Stimulated activated effector memory CD8-positive, alpha-beta T cell treated with anti-CD3 and anti-CD28 coated beads, Interleukin-12 subunit alpha, Interleukin-12 subunit beta, amount 100 ng/mL, for 72 hours (primary cell): Measurements from ENCODE around the gene CCDC77.

Experiments used
- ATAC-seq: fragments of 150-1000 bp; cut with Tn5 transposase; 2 replicates; pipeline ENCODE4 v1.10.0; 2021
- DNase-seq, 2 donors: peaks; one replicate each; pipeline ENCODE4 v3.0.0; 2021 to 2022; ENCODE audit warnings: low spot score in 2 of 2
- H3K27ac Mint-ChIP-seq: one replicate; pipeline ENCODE4 v1.8.0; 2022; ENCODE audit warnings: mild to moderate bottlenecking, mixed read lengths
- H3K36me3 Mint-ChIP-seq: one replicate; pipeline ENCODE4 v1.8.0; 2022; ENCODE audit warnings: mild to moderate bottlenecking, mixed read lengths
- H3K4me1 Mint-ChIP-seq: one replicate; pipeline ENCODE4 v1.8.0; 2022; ENCODE audit warnings: mixed read lengths
- H3K4me3 Mint-ChIP-seq: one replicate; pipeline ENCODE4 v1.8.0; 2022; ENCODE audit warnings: mild to moderate bottlenecking, mixed read lengths
- H3K9me3 Mint-ChIP-seq: one replicate; pipeline ENCODE4 v1.8.0; 2022; ENCODE audit warnings: mixed read lengths

The CCDC77 gene

DNA sequence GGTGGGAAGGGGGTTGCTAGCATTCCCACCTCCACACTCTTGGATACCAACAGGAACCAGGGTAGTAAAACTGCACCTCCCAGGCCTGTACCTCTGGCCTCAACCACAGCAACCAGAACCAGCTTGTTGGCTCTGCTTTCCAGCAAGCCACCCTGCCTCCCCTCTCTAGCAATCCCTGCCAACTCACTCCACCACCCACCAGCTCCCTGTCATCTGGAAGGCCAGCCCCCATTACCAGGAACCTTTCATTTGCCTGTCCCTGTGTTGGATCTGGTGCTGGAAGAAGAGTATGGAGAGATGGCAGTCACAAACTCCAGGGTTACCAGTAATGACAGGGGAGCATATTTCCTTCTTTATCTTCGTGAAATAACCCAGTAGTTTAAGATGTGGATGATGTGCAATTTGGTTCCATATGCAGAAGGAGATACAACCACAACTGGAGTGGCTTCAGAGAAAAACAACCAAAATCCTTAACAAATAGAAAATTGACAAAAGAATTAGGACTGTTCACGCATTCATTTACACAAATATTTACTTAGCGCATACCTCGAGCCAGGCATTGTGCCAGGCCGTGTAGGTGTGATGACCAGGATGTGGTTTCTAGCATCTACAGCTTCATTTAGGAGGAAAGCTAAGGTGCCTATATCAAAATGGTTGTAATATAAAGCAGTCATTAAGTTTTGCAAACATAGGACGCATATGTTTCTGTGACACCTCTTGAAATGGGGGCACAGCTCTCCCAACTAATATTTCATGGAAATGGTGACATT is 61.7 kb downstream of the CCDC77 start:
- H3K4me3 Mint-ChIP-seq = no peak overlapping the region
- H3K27ac Mint-ChIP-seq = no peak overlapping the region
- ATAC-seq (no peak), DNase-seq (no peak)
- H3K4me1 Mint-ChIP-seq = peaks cover 49% of the 10 kb centered on the region
- H3K36me3 Mint-ChIP-seq = no peaks in the 10 kb centered on the region
- H3K9me3 Mint-ChIP-seq = no peaks in the 10 kb centered on the region

- ATAC-seq (no peak), DNase-seq (no peak)
- Mint-ChIP-seq H3K36me3 (no peaks in the 10 kb centered on the region), H3K4me3 (no peak overlapping the region), H3K27ac (no peak overlapping the region), H3K9me3 (no peaks in the 10 kb centered on the region), H3K4me1 (peaks cover 49% of the 10 kb centered on the region)
Observed at GRCh38 chr12:464484-465267, 63.2 kb downstream of the CCDC77 start.

DNA sequence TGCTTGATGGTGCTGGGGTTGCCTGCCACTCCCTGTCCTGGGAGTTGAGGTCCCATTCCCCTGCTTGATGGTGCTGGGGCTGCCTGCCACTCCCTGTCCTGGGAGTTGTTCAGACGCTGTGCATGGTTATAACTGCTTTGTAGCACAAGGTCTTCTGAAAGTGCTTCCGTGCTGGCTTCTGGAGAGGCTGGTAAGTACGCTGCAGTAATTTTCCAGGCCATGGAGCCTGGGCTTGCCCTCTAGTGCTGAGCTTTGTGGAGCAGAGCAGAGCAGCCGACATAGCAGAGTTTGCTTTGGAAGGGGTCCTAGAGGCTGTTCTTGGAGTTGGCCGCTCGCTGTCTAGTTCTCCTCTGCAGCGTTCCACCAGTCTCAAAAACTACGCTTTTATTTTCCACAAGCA is 64.6 kb downstream of the CCDC77 start:
- peaks cover 45% of the 10 kb centered on the region for H3K4me1 Mint-ChIP-seq
- no peak overlapping the region for H3K4me3 Mint-ChIP-seq
- no peaks in the 10 kb centered on the region for H3K36me3 Mint-ChIP-seq
- DNase-seq = no peak
- no peak overlapping the region for H3K27ac Mint-ChIP-seq
- no peak for ATAC-seq
- H3K9me3 Mint-ChIP-seq = no peaks in the 10 kb centered on the region

- no peak overlapping the region for H3K27ac Mint-ChIP-seq
- no peak overlapping the region for H3K4me3 Mint-ChIP-seq
- peaks cover 40% of the 10 kb centered on the region for H3K4me1 Mint-ChIP-seq
- no peaks in the 10 kb centered on the region for H3K36me3 Mint-ChIP-seq
- ATAC-seq = no peak
- no peak for DNase-seq
- H3K9me3 Mint-ChIP-seq = no peaks in the 10 kb centered on the region
Observed at GRCh38 chr12:466762-467161, 65.3 kb downstream of the CCDC77 start.

- no peak overlapping the region for H3K27ac Mint-ChIP-seq
- peaks cover 32% of the 10 kb centered on the region for H3K4me1 Mint-ChIP-seq
- DNase-seq (no peak), ATAC-seq (no peak)
- H3K4me3 Mint-ChIP-seq = no peak overlapping the region
- no peaks in the 10 kb centered on the region for H3K36me3 Mint-ChIP-seq
- no peaks in the 10 kb centered on the region for H3K9me3 Mint-ChIP-seq
Observed at GRCh38 chr12:467591-467990, 66.1 kb downstream of the CCDC77 start.

- Mint-ChIP-seq H3K4me1 (peaks cover 27% of the 10 kb centered on the region), H3K36me3 (no peaks in the 10 kb centered on the region), H3K4me3 (no peak overlapping the region), H3K27ac (no peak overlapping the region), H3K9me3 (no peaks in the 10 kb centered on the region)
- ATAC-seq (peak; percentile 67), DNase-seq (no peak)
Observed at GRCh38 chr12:468671-469389, 67.4 kb downstream of the CCDC77 start.

DNA sequence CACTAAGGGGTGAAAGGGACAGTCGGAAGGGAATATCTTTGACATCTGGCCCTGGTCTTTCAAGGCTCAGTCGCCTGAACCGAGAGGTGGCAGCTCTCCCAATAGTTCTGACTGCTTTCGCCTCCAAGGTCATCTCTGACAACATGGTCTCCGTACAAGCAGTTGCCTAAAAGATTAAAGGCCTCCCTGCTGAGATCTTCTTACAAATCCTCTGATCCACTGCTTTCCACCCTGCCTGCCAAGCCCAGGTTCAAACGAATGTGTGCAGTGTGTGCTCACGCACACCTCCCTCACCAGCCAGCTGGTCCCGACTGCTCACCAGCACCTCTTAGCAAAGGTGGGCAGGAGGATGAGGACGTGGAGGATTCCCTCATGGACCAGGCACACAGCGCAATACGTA is 68.7 kb downstream of the CCDC77 start:
- H3K36me3 Mint-ChIP-seq = no peaks in the 10 kb centered on the region
- H3K9me3 Mint-ChIP-seq = no peaks in the 10 kb centered on the region
- no peak for DNase-seq
- peaks cover 20% of the 10 kb centered on the region for H3K4me1 Mint-ChIP-seq
- no peak overlapping the region for H3K27ac Mint-ChIP-seq
- ATAC-seq = no peak
- no peak overlapping the region for H3K4me3 Mint-ChIP-seq

DNA sequence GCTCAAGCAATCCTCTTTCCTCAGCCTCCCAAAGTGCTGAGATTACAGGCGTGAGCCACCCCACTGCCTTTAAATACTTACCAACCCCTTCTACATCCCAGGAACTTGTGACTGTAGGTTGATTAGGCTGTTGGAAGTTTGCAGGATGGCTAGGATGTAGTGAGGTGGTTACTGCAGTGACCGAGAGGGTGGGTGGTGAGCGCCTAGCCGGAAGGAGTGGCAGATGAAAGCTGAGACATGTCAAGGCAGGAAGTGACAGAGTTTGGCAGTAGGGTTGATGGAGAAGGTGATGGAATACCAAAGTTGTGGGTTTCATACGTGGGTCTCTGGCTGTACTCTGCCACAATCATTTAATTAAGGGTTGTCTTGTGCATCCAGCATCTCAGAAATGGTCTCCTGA is 71.8 kb downstream of the CCDC77 start:
- Mint-ChIP-seq H3K36me3 (no peaks in the 10 kb centered on the region), H3K9me3 (no peaks in the 10 kb centered on the region), H3K27ac (no peak overlapping the region), H3K4me3 (no peak overlapping the region), H3K4me1 (peaks cover 19% of the 10 kb centered on the region)
- DNase-seq (no peak), ATAC-seq (no peak)

DNA sequence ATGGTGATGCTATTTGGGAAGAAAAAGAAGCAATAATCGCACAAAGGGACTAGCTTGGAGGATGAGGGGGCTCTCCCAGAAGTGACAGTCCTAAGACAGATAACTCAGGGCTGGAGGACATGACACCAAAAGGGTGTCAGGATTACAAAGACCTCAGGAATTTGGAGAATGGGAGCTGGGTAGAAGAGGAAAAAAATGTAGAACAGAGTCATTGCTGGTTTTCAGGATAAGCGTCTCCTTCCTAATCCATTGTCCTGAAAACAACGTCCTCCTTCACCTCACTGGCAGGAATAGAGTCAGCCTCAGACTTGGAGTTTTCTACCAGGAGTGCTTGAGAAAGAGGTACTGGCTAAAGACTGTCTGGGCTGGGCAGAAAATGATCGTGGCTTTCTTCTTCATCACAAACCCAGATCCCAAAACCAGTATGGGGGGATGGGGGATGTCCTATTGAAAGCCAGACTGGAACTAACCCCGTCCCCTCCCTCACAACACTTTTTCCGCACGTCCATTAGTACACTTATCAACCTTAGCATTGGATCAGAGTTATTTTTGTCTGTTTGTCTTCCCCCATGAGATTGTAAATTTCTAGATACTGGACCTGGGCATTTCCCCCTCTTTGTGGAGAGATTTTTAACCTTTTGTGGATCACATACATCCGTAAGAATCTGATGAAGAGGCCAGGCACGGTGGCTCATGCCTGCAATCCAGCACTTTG is 72.6 kb downstream of the CCDC77 start:
- H3K9me3 Mint-ChIP-seq = no peaks in the 10 kb centered on the region
- no peak for ATAC-seq
- H3K27ac Mint-ChIP-seq = no peak overlapping the region
- no peak overlapping the region for H3K4me3 Mint-ChIP-seq
- H3K36me3 Mint-ChIP-seq = no peaks in the 10 kb centered on the region
- DNase-seq = no peak
- peaks cover 12% of the 10 kb centered on the region for H3K4me1 Mint-ChIP-seq

- H3K4me3 Mint-ChIP-seq = no peak overlapping the region
- ATAC-seq (no peak), DNase-seq (no peak)
- no peaks in the 10 kb centered on the region for H3K9me3 Mint-ChIP-seq
- peaks cover 8% of the 10 kb centered on the region for H3K4me1 Mint-ChIP-seq
- no peak overlapping the region for H3K27ac Mint-ChIP-seq
- no peaks in the 10 kb centered on the region for H3K36me3 Mint-ChIP-seq
Observed at GRCh38 chr12:475286-475685, 73.8 kb downstream of the CCDC77 start.

- DNase-seq = no peak
- H3K27ac Mint-ChIP-seq = no peak overlapping the region
- no peaks in the 10 kb centered on the region for H3K36me3 Mint-ChIP-seq
- no peaks in the 10 kb centered on the region for H3K4me1 Mint-ChIP-seq
- no peaks in the 10 kb centered on the region for H3K9me3 Mint-ChIP-seq
- no peak for ATAC-seq
- H3K4me3 Mint-ChIP-seq = no peak overlapping the region
Observed at GRCh38 chr12:479161-479560, 77.7 kb downstream of the CCDC77 start.

- ATAC-seq (no peak), DNase-seq (no peak)
- no peaks in the 10 kb centered on the region for H3K36me3 Mint-ChIP-seq
- no peaks in the 10 kb centered on the region for H3K9me3 Mint-ChIP-seq
- H3K27ac Mint-ChIP-seq = no peak overlapping the region
- peaks cover 6% of the 10 kb centered on the region for H3K4me1 Mint-ChIP-seq
- no peak overlapping the region for H3K4me3 Mint-ChIP-seq
Observed at GRCh38 chr12:480831-481816, 79.7 kb downstream of the CCDC77 start.

DNA sequence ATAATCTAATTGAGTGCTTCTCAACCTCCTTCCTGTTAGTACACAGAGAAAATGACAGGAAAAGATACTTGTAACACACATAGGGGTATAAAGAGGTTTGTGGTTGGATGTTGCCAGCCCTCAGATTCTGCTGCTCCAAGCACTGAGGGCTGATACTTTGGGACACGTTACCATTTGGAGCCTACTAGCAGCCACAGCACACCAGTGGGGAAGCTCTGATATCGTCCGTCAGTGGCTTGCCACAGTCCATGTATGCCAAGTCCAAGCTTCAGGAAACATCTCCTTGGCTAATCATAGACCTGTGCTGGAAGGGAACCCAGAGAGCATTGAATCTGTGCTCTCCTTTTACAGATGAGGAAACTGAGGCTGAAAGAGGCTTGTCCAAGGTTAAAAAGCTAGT is 80.6 kb downstream of the CCDC77 start:
- DNase-seq (no peak), ATAC-seq (no peak)
- H3K27ac Mint-ChIP-seq = no peak overlapping the region
- no peak overlapping the region for H3K4me3 Mint-ChIP-seq
- H3K9me3 Mint-ChIP-seq = no peaks in the 10 kb centered on the region
- H3K36me3 Mint-ChIP-seq = no peaks in the 10 kb centered on the region
- H3K4me1 Mint-ChIP-seq = peaks cover 9% of the 10 kb centered on the region

DNA sequence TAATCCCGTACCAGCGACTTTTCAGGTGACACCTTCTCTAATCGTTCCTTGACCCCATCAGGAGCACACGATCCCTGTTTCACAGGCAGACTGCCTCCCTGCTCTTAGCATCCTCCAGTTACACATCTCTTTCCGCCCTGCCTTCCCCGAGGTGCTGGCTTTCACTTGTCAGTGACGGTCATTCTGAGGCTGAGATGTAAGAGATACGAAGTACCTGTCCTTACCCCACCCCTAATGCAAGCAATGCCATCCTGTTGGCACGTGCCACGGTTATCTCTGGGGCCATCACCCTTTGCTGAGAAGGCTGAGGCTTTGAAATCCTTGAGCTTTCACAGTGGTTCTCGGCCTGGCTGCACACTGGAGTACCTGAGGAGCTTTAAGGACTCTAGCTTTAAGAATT is 82.7 kb downstream of the CCDC77 start:
- Mint-ChIP-seq H3K9me3 (peaks cover 1% of the 10 kb centered on the region), H3K36me3 (no peaks in the 10 kb centered on the region), H3K27ac (no peak overlapping the region), H3K4me3 (no peak overlapping the region), H3K4me1 (peaks cover 21% of the 10 kb centered on the region)
- no peak for ATAC-seq
- DNase-seq = no peak
